GM18858 (cell line): Measurements from ENCODE around the gene SIPA1L2.

Experiments used
- ATAC-seq: cut with Tn5 transposase; IDR thresholded peaks from one replicate; pipeline ENCODE4 v1.9.1; 2021; ENCODE audit not compliant: unreplicated experiment

The SIPA1L2 gene

DNA sequence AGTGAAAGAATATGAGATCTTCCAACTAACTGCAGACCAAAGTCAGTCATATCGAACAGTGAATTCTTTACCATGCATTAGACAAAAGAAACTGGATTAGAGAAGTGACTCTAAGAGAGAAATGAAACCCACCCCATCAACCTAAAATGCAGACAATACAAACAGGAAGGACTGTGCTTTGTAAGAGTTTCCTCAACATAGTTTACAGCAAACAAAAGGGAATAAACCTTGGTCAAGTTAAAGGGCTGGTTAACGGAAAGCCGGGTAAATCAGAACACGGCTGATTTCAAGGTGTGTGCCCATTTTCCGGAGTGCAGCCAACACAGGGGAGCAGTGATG, 39.2 kb downstream of the SIPA1L2 start:
- peak; percentile 74 for ATAC-seq

DNA sequence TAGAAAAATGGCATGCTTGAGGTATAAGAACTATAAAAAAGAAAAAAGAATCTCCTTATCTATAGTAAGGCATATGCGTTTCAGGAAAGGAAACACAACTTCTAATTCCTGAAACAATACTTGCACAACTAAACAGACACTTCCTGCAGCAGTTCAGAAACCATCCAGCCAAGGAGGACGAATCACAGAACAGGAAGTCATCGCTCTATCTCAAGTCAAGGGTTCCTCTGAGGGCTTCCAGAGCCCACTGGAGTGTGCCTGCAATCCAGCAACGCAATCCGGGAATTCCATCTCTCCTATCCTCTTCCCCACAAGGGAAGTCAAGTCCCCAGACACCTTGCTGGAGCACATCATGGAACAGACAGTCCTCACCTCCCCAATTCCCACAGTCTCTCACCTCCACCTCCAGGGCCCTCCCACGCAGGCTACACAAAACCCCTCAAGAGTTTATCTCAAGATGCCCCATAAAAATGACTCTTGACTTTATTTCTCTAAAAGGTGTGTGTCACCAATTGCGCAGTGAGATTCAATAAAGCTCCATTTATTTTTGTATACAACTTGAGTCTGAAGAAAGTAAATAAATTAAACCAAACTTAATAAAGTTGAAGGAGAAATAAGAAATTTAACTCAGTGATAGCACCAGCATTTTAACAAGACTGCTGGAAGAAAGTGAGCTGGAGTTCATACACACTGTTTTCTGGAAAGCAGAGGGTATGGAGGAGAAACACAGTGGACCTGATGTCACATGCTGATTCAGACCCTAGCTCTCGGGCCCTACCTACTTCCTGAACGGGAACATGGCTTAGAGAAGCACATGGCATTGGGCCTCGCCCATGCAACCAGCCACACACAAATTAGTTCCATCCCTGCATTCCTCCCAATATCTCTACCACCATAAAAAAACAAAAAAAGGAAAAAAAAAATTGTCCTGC, 39.9 kb downstream of the SIPA1L2 start:
- no peak for ATAC-seq

DNA sequence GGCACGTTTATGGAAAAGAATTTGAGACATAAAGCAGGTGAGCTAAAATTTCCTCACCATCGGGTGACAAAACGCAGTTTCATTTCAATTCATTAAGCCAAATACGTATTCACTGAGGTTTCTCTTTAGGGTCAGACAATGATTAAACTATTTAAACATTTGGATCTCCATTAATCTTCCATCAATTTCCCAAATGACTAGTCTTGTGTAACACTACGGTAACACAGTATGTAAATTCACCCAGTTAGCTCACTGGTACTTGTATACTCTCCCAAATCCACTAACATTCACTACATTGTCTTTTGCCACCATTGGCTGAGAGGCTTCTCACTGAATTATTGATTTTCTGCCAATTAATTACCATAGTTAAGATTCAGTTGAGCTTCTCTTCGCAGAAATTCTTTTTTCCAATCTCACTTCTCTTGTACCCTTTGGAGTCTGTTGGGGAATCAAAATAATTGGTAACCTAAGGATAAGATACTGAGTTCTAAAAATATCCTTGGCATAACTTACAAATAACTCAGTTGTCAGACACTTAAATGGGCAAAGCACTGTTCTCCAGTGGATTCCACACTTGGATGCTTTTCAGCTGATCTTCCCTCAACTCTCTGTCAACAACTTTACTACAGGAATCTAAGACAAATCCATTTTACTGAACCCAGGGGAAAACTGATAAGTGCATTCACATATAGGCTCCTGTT, 40.7 kb downstream of the SIPA1L2 start:
- no peak for ATAC-seq

DNA sequence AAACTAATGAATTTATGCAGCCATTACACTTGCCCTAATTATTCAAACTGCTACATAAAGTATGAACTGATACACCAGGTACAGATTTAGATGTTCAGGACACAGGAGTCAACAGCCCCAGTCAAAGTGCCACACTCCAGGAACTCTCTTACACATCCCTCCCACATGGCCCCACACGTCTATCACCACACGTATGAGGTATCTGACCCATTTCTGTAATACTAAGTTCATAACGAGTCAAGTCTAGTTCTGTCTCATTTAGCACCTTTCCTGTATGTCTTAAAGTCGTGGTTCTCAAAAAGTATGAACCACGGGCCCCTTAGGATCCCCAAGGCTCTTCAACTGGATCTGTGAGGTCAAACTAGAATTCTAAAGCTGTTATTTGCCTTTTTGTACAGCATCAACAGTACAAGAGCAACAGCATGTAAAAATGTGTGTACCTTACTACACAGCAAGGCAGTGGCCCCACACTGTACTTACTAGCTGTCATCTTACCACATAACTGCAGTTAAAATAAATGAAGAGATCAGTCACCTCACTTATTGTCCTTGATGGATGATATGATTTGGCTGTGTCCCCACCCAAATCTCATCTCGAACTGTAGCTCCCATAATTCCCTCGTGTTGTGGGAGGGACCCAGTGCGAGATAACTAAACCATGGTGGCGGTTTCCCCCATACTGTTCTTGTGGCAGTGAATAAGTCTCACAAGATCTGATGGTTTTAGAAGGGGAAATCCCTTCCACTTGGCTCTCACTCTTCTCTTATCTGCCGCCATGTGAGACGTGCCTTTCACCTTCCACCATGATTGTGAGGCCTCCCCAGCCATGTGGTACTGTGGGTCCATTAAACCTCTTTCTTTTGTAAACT, 42.6 kb downstream of the SIPA1L2 start:
- ATAC-seq: no peak

DNA sequence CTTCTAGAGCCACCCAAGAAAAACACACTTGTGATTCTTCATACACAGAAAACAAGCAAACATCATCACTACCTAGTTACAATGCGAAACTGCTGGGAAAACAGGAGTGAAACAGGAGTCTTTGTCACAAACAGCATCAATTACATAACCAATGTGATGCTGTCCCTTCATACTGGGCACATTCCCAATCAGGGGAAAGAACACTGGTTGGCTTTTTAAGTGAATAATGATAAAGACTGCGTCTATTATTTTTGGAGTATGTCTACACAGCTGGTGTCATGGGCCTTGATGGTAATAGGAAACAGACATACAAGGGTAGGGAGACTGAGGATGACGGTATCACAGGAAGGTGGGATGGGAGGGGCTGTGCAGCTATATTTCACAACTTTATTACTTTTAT, 43.3 kb downstream of the SIPA1L2 start:
- ATAC-seq: no peak

DNA sequence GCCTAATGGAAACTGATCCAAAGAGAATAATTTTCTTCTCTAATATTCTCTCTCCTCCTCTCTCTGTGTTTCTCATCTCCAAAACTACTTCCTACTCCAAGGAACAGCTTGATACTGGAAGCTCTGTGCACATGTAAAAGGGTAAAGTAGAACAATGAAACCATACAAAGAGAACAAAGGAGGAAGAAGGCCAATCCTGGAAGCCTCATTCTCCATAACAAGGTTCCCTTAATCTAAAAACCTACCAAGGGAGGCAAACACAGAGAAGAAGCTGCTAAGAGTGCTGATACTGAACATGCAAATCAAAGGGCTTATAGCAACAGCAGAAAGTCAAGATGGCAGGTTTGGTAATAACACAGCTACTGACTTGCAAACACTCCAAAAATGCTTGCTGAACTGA, 44.4 kb downstream of the SIPA1L2 start:
- no peak for ATAC-seq

DNA sequence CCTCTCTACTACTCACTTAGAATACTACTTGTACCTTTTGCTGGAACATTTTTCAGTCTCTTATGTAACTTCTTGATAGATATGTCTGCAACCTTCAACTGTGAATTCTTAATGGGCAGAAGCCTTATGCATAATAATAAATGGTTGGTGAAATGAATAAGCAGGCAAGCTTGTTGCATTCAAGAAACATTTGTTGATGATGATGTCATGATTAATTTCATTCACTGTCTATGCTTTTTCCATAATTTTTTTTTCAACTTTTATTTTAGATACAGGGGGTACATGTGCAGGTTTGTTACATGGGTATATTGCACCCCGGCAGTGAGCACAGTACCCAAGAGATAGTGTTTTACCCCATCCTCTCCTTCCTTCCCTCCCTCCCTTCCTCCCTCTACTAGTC, 48.0 kb downstream of the SIPA1L2 start:
- no peak for ATAC-seq
